Mucosa of descending colon (tissue), 3 donors: ENCODE data around the gene CGNL1. TPM values are rescaled to one million over a fixed set of nuclear protein-coding genes. Genes with fewer than 3 reads are reported as not detected.

Experiments used
- ATAC-seq: fragments of 200-7000 bp; cut with Tn5 transposase; one replicate; pipeline ENCODE4 v1.9.1; 2020; ENCODE audit warnings: mild to moderate bottlenecking, moderate library complexity
- DNase-seq, 3 donors: peaks; one replicate each; pipeline ENCODE4 v3.0.0-alpha.2; 2020
- H3K36me3 ChIP-seq: fragments of 200-600 bp; one replicate; pipeline ENCODE4 v1.8.0; 2021; ENCODE audit warnings: low read depth, mild to moderate bottlenecking
- H3K4me1 ChIP-seq: fragments of 200-600 bp; one replicate; pipeline ENCODE4 v1.8.0; 2021; ENCODE audit warnings: low read depth, mild to moderate bottlenecking
- H3K4me3 ChIP-seq: fragments of 200-600 bp; one replicate; pipeline ENCODE4 v1.8.0; 2021; ENCODE audit warnings: mild to moderate bottlenecking
- H3K9me3 ChIP-seq: fragments of 200-600 bp; one replicate; pipeline ENCODE4 v1.8.0; 2021; ENCODE audit warnings: mild to moderate bottlenecking
- CTCF ChIP-seq: fragments of 200-600 bp; IDR thresholded peaks from one replicate; pipeline ENCODE4 v1.8.0; 2022; ENCODE audit warnings: antibody characterized with exemption, mild to moderate bottlenecking
- intact Hi-C, 2 donors: fragments of 100-400 bp; cut with DNase I in 1 of 2; cut with micrococcal nuclease in 1 of 2; formaldehyde crosslinking; loops; one replicate each; pipeline versions ENCODE4 v1.11.0 to v1.11.1; 2022; cut with DNase I, micrococcal nuclease
- total RNA-seq, 3 donors: library from RNA; stranded (reverse); fragmentation: NEBNext Ultra II Directional in 2 of 3; extraction: Animal tissue kit (Norgen Biotek cat#: 25700) in 2 of 3; gene quantifications; one replicate each; pipeline versions ENCODE4 v1.2.1 to v1.2.4, GENCODE V29; 2021 to 2023
- donor health status: DM: no; HTN: no; CAD: no; lungs with moderate emphysema.
- donor health status: DM: no; HTN: no; CAD: no.
- donor health status: DM: no; HTN: yes; CAD: no.

Gene CGNL1
- total RNA-seq, 3 donors from 2014 or later: 3.3 to 4.5 (median 3.9) TPM

GRCh38 chr15:57464480-57464879 lies 88.2 kb downstream of the CGNL1 start:
- Histone ChIP-seq H3K36me3 (no peaks in the 10 kb centered on the region), H3K4me1 (peaks cover 3% of the 10 kb centered on the region), H3K9me3 (no peaks in the 10 kb centered on the region), H3K4me3 (no peak overlapping the region)
- TF ChIP-seq CTCF: no peak
- DNase-seq (no peak), ATAC-seq (no peak)
- intact Hi-C loops: no loop called here

- no peaks in the 10 kb centered on the region for H3K9me3 ChIP-seq
- no peak overlapping the region for H3K4me3 ChIP-seq
- no peaks in the 10 kb centered on the region for H3K4me1 ChIP-seq
- DNase-seq: no peak
- intact Hi-C loops: no loop called here
- no peak for ATAC-seq
- H3K36me3 ChIP-seq: no peaks in the 10 kb centered on the region
- TF ChIP-seq CTCF: no peak
Measured at GRCh38 chr15:57468486-57468885, 92.2 kb downstream of the CGNL1 start.

GRCh38 chr15:57470543-57470942 lies 94.2 kb downstream of the CGNL1 start:
- no peaks in the 10 kb centered on the region for H3K4me1 ChIP-seq
- no peak for TF ChIP-seq CTCF
- no peak overlapping the region for H3K4me3 ChIP-seq
- intact Hi-C loops: no loop called here
- no peak for DNase-seq
- no peaks in the 10 kb centered on the region for H3K9me3 ChIP-seq
- no peak for ATAC-seq
- H3K36me3 ChIP-seq: no peaks in the 10 kb centered on the region

- TF ChIP-seq CTCF: no peak
- Histone ChIP-seq H3K9me3 (no peaks in the 10 kb centered on the region), H3K4me1 (no peaks in the 10 kb centered on the region), H3K4me3 (no peak overlapping the region), H3K36me3 (no peaks in the 10 kb centered on the region)
- no peak for DNase-seq
- intact Hi-C loops: no loop called here
- ATAC-seq: no peak
Measured at GRCh38 chr15:57472861-57473260, 96.6 kb downstream of the CGNL1 start.

- intact Hi-C loops: no loop called here
- Histone ChIP-seq H3K4me1 (no peaks in the 10 kb centered on the region), H3K9me3 (no peaks in the 10 kb centered on the region), H3K36me3 (no peaks in the 10 kb centered on the region), H3K4me3 (no peak overlapping the region)
- no peak for TF ChIP-seq CTCF
- DNase-seq (no peak), ATAC-seq (no peak)
Measured at GRCh38 chr15:57476533-57476975, 100.2 kb downstream of the CGNL1 start.
